Measurements from ENCODE around the gene MARF1.

MARF1 gene

DNA sequence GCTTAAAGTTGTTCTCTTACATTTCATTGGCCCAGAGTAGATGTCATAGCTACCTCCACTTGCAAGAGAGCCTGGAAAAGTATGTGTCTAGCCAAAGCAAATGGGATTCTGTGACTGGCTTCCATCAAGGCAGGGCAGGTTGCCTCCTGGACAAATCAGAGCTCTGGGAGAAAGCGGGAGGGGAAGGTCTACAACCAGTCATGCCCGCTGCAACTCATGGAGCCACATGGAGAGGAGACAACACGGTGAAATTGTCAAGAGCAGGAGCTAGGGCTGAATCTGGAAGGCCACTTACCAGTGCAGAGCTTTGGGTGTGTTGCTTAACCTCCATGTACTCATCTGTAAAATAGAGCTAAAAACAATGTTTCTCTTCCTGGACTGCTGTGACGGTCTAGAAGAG, 83.8 kb downstream of the MARF1 start:
- in situ Hi-C loops (cut with MboI; ENCODE audit: low sequenced_read_pairs, unreplicated experiment) = no loop called here
- DNase-seq (ENCODE audit: low spot score) = no peak
- TF ChIP-seq, protein P1, sequence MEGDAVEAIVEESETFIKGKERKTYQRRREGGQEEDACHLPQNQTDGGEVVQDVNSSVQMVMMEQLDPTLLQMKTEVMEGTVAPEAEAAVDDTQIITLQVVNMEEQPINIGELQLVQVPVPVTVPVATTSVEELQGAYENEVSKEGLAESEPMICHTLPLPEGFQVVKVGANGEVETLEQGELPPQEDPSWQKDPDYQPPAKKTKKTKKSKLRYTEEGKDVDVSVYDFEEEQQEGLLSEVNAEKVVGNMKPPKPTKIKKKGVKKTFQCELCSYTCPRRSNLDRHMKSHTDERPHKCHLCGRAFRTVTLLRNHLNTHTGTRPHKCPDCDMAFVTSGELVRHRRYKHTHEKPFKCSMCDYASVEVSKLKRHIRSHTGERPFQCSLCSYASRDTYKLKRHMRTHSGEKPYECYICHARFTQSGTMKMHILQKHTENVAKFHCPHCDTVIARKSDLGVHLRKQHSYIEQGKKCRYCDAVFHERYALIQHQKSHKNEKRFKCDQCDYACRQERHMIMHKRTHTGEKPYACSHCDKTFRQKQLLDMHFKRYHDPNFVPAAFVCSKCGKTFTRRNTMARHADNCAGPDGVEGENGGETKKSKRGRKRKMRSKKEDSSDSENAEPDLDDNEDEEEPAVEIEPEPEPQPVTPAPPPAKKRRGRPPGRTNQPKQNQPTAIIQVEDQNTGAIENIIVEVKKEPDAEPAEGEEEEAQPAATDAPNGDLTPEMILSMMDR (IDR thresholded peaks at IDR 0.05; ENCODE audit: borderline replicate concordance, control extremely low read depth, extremely low read depth, insufficient read depth, missing control alignments) = no peak

DNA sequence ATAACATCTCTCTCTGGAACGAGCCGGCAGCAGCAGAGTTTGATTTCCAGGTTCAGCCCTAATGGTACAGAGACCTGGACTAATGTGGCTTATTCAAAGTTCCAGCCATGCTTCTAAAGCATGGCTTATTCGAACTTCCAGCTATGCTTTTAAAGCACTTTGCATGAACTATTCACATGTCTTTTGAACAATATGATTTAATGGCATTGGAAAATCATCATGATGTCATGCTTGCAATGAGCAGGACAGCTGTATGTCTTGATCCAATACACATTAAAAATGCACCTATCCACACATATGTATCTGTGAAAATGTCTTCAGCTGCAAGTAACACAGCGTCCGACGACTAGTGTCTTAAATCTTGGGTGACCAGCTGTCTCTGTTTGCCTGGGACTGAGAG, 85.7 kb downstream of the MARF1 start:
- in situ Hi-C loops (cut with MboI; ENCODE audit: low sequenced_read_pairs, unreplicated experiment) = no loop called here
- TF ChIP-seq, protein P1 (IDR thresholded peaks at IDR 0.05; ENCODE audit: borderline replicate concordance, control extremely low read depth, extremely low read depth, insufficient read depth, missing control alignments) = no peak
- DNase-seq (ENCODE audit: low spot score) = no peak

DNA sequence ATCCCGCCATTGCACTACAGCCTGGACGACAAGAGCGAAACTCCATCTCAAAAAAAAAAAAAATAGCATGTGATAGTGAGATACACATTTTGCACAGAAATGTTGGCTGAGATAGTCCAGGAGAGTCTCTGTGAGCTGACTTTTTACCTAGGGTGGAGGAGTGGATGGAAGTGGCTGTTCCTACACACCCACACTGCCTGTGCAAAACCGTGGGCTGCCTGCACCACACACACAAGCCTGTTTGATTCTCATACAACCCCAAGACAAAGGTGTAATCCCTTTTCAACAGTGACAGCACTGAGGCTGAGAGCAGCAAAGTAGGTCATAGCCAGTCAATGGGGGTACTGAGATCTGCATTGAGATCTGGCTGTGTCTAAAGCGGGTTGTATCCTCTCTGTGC, 86.8 kb downstream of the MARF1 start:
- DNase-seq (ENCODE audit: low spot score) = no peak

GRCh38 chr16:15553313-15554088, 89.5 kb downstream of the MARF1 start:
- in situ Hi-C loops (cut with MboI; ENCODE audit: low sequenced_read_pairs, unreplicated experiment) = no loop called here

More for the DNA sequence above, 86.8 kb downstream of the MARF1 start:
- TF ChIP-seq, protein P1 (IDR thresholded peaks at IDR 0.05; ENCODE audit: borderline replicate concordance, control extremely low read depth, extremely low read depth, insufficient read depth, missing control alignments) = no peak
- in situ Hi-C loops (cut with MboI; ENCODE audit: low sequenced_read_pairs, unreplicated experiment) = no loop called here

GRCh38 chr16:15552507-15552906, 90.4 kb downstream of the MARF1 start:
- in situ Hi-C loops (cut with MboI; ENCODE audit: low sequenced_read_pairs, unreplicated experiment) = no loop called here
- TF ChIP-seq, protein P1 (IDR thresholded peaks at IDR 0.05; ENCODE audit: borderline replicate concordance, control extremely low read depth, extremely low read depth, insufficient read depth, missing control alignments) = no peak
- no peak for DNase-seq (ENCODE audit: low spot score)

More at GRCh38 chr16:15553313-15554088, 89.5 kb downstream of the MARF1 start:
- TF ChIP-seq, protein P1 (IDR thresholded peaks at IDR 0.05; ENCODE audit: borderline replicate concordance, control extremely low read depth, extremely low read depth, insufficient read depth, missing control alignments) = no peak
- no peak for DNase-seq (ENCODE audit: low spot score)

- TF ChIP-seq, protein P1 (IDR thresholded peaks at IDR 0.05; ENCODE audit: borderline replicate concordance, control extremely low read depth, extremely low read depth, insufficient read depth, missing control alignments) = no peak
- in situ Hi-C loops (cut with MboI; ENCODE audit: low sequenced_read_pairs, unreplicated experiment) = loop anchor here (25.0 kb wide), 1 partner anchor 614 kb away; no protein-coding TSS in a partner anchor
- no peak for DNase-seq (ENCODE audit: low spot score)
Measured at GRCh38 chr16:15548482-15548891, 94.5 kb downstream of the MARF1 start.
